ENCODE measurements around the gene CTSW.

The CTSW gene

GRCh38 chr11:65906602-65907001 is 27.0 kb downstream of the CTSW start:
- DNase-seq = no peak

GRCh38 chr11:65907878-65908277 is 28.2 kb downstream of the CTSW start:
- DNase-seq = no peak

- peak; percentile 18 to 87 (median 66) for DNase-seq
Observed at GRCh38 chr11:65911682-65912568, 32.3 kb downstream of the CTSW start.

- no peak for DNase-seq
Observed at GRCh38 chr11:65912845-65913244, 33.2 kb downstream of the CTSW start.

GRCh38 chr11:65915101-65915820 is 35.6 kb downstream of the CTSW start:
- no peak for DNase-seq

- no peak for DNase-seq
Observed at GRCh38 chr11:65915821-65916251, 36.2 kb downstream of the CTSW start.

- no peak for DNase-seq
Observed at GRCh38 chr11:65916391-65916790, 36.8 kb downstream of the CTSW start.

GRCh38 chr11:65917077-65917433 is 37.4 kb downstream of the CTSW start:
- no peak for DNase-seq

- DNase-seq = no peak
Observed at GRCh38 chr11:65917434-65918210, 38.0 kb downstream of the CTSW start.

GRCh38 chr11:65918211-65919140 is 38.8 kb downstream of the CTSW start, which contains the start of gene C11orf68:
C11orf68 (minus strand) TSS chr11:65919062; CDS start chr11:65919031, 31 bp downstream.
- peak; percentile 26 to 85 (median 81) for DNase-seq

GRCh38 chr11:65919141-65919572 is 39.5 kb downstream of the CTSW start, which contains the start of gene DRAP1:
DRAP1 (plus strand) TSS chr11:65919426; CDS start chr11:65919502, 76 bp downstream.
- peak; percentile 96 to 99 (median 98) for DNase-seq

GRCh38 chr11:65919573-65920371 is 40.1 kb downstream of the CTSW start:
- peak; percentile 43 to 78 (median 72) for DNase-seq

- no peak for DNase-seq
Observed at GRCh38 chr11:65920372-65920802, 40.8 kb downstream of the CTSW start.

- DNase-seq = no peak
Observed at GRCh38 chr11:65921033-65921555, 41.5 kb downstream of the CTSW start.

- no peak for DNase-seq
Observed at GRCh38 chr11:65921876-65922275, 42.2 kb downstream of the CTSW start.

- DNase-seq = no peak
Observed at GRCh38 chr11:65922565-65922964, 42.9 kb downstream of the CTSW start.

GRCh38 chr11:65925397-65925796 is 45.8 kb downstream of the CTSW start:
- no peak for DNase-seq

GRCh38 chr11:65927904-65928397 is 48.3 kb downstream of the CTSW start:
- DNase-seq = no peak

- no peak for DNase-seq
Observed at GRCh38 chr11:65928667-65929066, 49.0 kb downstream of the CTSW start.

All from NCI-H1417 (cell line).